PC-3 (cell line): ENCODE data around the gene KCNAB3.

Source experiments
- CTCF ChIP-seq: fragments of 300-600 bp; sonication (generic); conservative IDR thresholded peaks from 2 replicates; pipeline ENCODE4 v1.5.1; 2017; ENCODE audit warnings: antibody characterized with exemption, low read depth, mild to moderate bottlenecking, low read length
- EZH2phosphoT487 ChIP-seq: fragments of 300-600 bp; sonication (generic); IDR thresholded peaks from 2 replicates; pipeline ENCODE4 v1.6.1; 2018; ENCODE audit warnings: mild to moderate bottlenecking, antibody characterized with exemption, low read length, borderline replicate concordance

GRCh38 chr17:7971651-7972050, 42.0 kb upstream of the KCNAB3 start:
- TF ChIP-seq CTCF (no peak), EZH2phosphoT487 (no peak)
